H9 (cell line): ENCODE results near the gene SLC36A2. TPM values are rescaled to one million over a fixed set of nuclear protein-coding genes. Genes with fewer than 3 reads are reported as not detected.

Experiments used
- DNase-seq: peaks from one replicate; pipeline ENCODE4 v3.0.0-alpha.2; 2017
- H2AFZ ChIP-seq: one replicate; pipeline ENCODE4 v1.6.1; 2013; ENCODE audit warnings: mild to moderate bottlenecking, low read length, control low read depth, moderate library complexity
- H2AK5ac ChIP-seq: 2 replicates; pipeline ENCODE4 v1.6.1; 2013; ENCODE audit warnings: low read length, control low read depth, mixed read lengths; ENCODE audit not compliant: insufficient read length
- H2BK120ac ChIP-seq: one replicate; pipeline ENCODE4 v1.6.1; 2013; ENCODE audit warnings: low read depth, mild to moderate bottlenecking, low read length, control low read depth, inconsistent platforms; ENCODE audit not compliant: poor library complexity, severe bottlenecking
- H2BK12ac ChIP-seq: 2 replicates; pipeline ENCODE4 v1.6.1; 2013; ENCODE audit warnings: low read length, control low read depth, mixed read lengths, low read depth; ENCODE audit not compliant: insufficient read length
- H2BK15ac ChIP-seq: 2 replicates; pipeline ENCODE4 v1.6.1; 2013; ENCODE audit warnings: low read depth, low read length, control low read depth
- H2BK20ac ChIP-seq: one replicate; pipeline ENCODE4 v1.6.1; 2013; ENCODE audit warnings: low read depth, mild to moderate bottlenecking, low read length, control low read depth, inconsistent platforms; ENCODE audit not compliant: poor library complexity, severe bottlenecking
- H2BK5ac ChIP-seq: 2 replicates; pipeline ENCODE4 v1.6.1; 2013; ENCODE audit warnings: low read length, control low read depth, mixed read lengths; ENCODE audit not compliant: insufficient read length
- H3K14ac ChIP-seq: 2 replicates; pipeline ENCODE4 v1.6.1; 2013; ENCODE audit warnings: low read length, control low read depth; ENCODE audit not compliant: insufficient read depth
- H3K18ac ChIP-seq: 2 replicates; pipeline ENCODE4 v1.6.1; 2013; ENCODE audit warnings: low read depth, mild to moderate bottlenecking, mixed read lengths, low read length, control low read depth; ENCODE audit not compliant: insufficient read length
- H3K23ac ChIP-seq: 2 replicates; pipeline ENCODE4 v1.6.1; 2013; ENCODE audit warnings: low read length, control low read depth, mixed read lengths, low read depth; ENCODE audit not compliant: insufficient read length
- H3K23me2 ChIP-seq: 2 replicates; pipeline ENCODE4 v1.6.1; 2013; ENCODE audit warnings: low read depth, mild to moderate bottlenecking, mixed read lengths, low read length, control low read depth; ENCODE audit not compliant: insufficient read length, poor library complexity, severe bottlenecking
- H3K27ac ChIP-seq: 2 replicates; pipeline ENCODE4 v1.5.1; 2013; ENCODE audit warnings: low read length, control low read depth, mixed read lengths, low read depth; ENCODE audit not compliant: insufficient read length
- H3K27me3 ChIP-seq: 2 replicates; pipeline ENCODE4 v1.6.1; 2013; ENCODE audit warnings: low read length, control low read depth, inconsistent platforms; ENCODE audit not compliant: insufficient read depth
- H3K4ac ChIP-seq: 2 replicates; pipeline ENCODE4 v1.6.1; 2013; ENCODE audit warnings: low read depth, mild to moderate bottlenecking, control low read depth, inconsistent platforms, low read length, moderate library complexity
- H3K4me1 ChIP-seq: 2 replicates; pipeline ENCODE4 v1.6.1; 2013; ENCODE audit warnings: low read length, control low read depth, inconsistent platforms; ENCODE audit not compliant: insufficient read depth
- H3K4me2 ChIP-seq: 2 replicates; pipeline ENCODE4 v1.6.1; 2013; ENCODE audit warnings: low read length, control low read depth, mixed read lengths; ENCODE audit not compliant: insufficient read length, insufficient read depth
- H3K56ac ChIP-seq: 2 replicates; pipeline ENCODE4 v1.6.1; 2013; ENCODE audit warnings: low read depth, mild to moderate bottlenecking, mixed read lengths, low read length, control low read depth; ENCODE audit not compliant: insufficient read length
- H3K79me1 ChIP-seq: 2 replicates; pipeline ENCODE4 v1.6.1; 2013; ENCODE audit warnings: low read depth, mild to moderate bottlenecking, moderate library complexity, low read length, control low read depth, inconsistent platforms; ENCODE audit not compliant: insufficient read depth, poor library complexity, severe bottlenecking
- H3K79me2 ChIP-seq: 2 replicates; pipeline ENCODE4 v1.6.1; 2013; ENCODE audit warnings: low read length, control low read depth, inconsistent platforms; ENCODE audit not compliant: insufficient read depth
- H3K9ac ChIP-seq: 2 replicates; pipeline ENCODE4 v1.6.1; 2013; ENCODE audit warnings: low read length, control low read depth, mixed read lengths; ENCODE audit not compliant: insufficient read length; ENCODE audit errors: extremely low read depth
- H3K9me3 ChIP-seq: one replicate; pipeline ENCODE4 v1.6.1; 2013; ENCODE audit warnings: low read depth, low read length, inconsistent platforms; ENCODE audit not compliant: control insufficient read depth
- H3T11ph ChIP-seq: one replicate; pipeline ENCODE4 v1.6.1; 2013; ENCODE audit warnings: mild to moderate bottlenecking, low read length, control low read depth, inconsistent platforms
- H4K20me1 ChIP-seq: one replicate; pipeline ENCODE4 v1.6.1; 2013; ENCODE audit not compliant: control insufficient read depth, insufficient read length, insufficient read depth
- H4K5ac ChIP-seq: 2 replicates; pipeline ENCODE4 v1.6.1; 2013; ENCODE audit warnings: low read depth, mild to moderate bottlenecking, mixed read lengths, low read length, control low read depth; ENCODE audit not compliant: insufficient read length
- H4K8ac ChIP-seq: replicated peaks from 2 replicates; pipeline ENCODE4 v1.6.1; 2013; ENCODE audit warnings: low read length, control low read depth, mixed read lengths, low read depth; ENCODE audit not compliant: insufficient read length
- H4K91ac ChIP-seq: 2 replicates; pipeline ENCODE4 v1.6.1; 2013; ENCODE audit warnings: low read depth, mild to moderate bottlenecking, moderate library complexity, mixed read lengths, low read length, control low read depth; ENCODE audit not compliant: insufficient read length
- H3K27ac Mint-ChIP-seq, 3 experiments: 2 replicates in 2 of 3; 3 replicates in 1 of 3; pipeline ENCODE4 v1.8.0; 2020 to 2021; ENCODE audit warnings: mixed read lengths in 3 of 3, mild to moderate bottlenecking in 1 of 3, moderate library complexity in 1 of 3
- H3K27me3 Mint-ChIP-seq: 2 replicates; pipeline ENCODE4 v1.8.0; 2021; ENCODE audit warnings: low read depth, mild to moderate bottlenecking, moderate library complexity, mixed read lengths
- H3K36me3 Mint-ChIP-seq, 3 experiments: 2 replicates in 2 of 3; 3 replicates in 1 of 3; pipeline ENCODE4 v1.8.0; 2020 to 2021; ENCODE audit warnings: low read depth in 3 of 3, mixed read lengths in 3 of 3; ENCODE audit not compliant: insufficient read depth in 1 of 3
- H3K4me1 Mint-ChIP-seq, 2 experiments: 2 replicates each; pipeline ENCODE4 v1.8.0; 2020; ENCODE audit warnings: mixed read lengths in 2 of 2
- H3K4me3 Mint-ChIP-seq, 2 experiments: 2 replicates in 1 of 2; 3 replicates in 1 of 2; pipeline ENCODE4 v1.8.0; 2020 to 2021; ENCODE audit warnings: mild to moderate bottlenecking in 2 of 2, mixed read lengths in 2 of 2, moderate library complexity in 1 of 2
- H3K9me3 Mint-ChIP-seq, 2 experiments: 2 replicates in 1 of 2; 3 replicates in 1 of 2; pipeline ENCODE4 v1.8.0; 2020; ENCODE audit warnings: mild to moderate bottlenecking in 2 of 2, mixed read lengths in 2 of 2, moderate library complexity in 1 of 2
- WGBS: extraction: QIAGEN DNeasy Blood & Tissue Kit; methylation state at CpG from one replicate; pipeline ENCODE4 v1.1.7; 2013; ENCODE audit warnings: missing lambda C conversion rate, low lambda C conversion rate, mixed read lengths; ENCODE audit not compliant: insufficient read length; ENCODE audit errors: extremely low coverage; 5-methylcytosine and 5-hydroxymethylcytosine counted together
- total RNA-seq: library from RNA; stranded (reverse); gene quantifications from 2 replicates; pipeline ENCODE4 v1.2.1, GENCODE V29; 2021
- TF ChIP-seq, protein P1 (sequence below): fragments of 200-600 bp; sonication (generic); conservative IDR thresholded peaks from 3 replicates; pipeline ENCODE4 v1.8.0; 2021; ENCODE audit warnings: antibody characterized with exemption, mild to moderate bottlenecking

The SLC36A2 gene
- total RNA-seq, 1 experiment from 2014 or later: 0.15 TPM

DNA sequence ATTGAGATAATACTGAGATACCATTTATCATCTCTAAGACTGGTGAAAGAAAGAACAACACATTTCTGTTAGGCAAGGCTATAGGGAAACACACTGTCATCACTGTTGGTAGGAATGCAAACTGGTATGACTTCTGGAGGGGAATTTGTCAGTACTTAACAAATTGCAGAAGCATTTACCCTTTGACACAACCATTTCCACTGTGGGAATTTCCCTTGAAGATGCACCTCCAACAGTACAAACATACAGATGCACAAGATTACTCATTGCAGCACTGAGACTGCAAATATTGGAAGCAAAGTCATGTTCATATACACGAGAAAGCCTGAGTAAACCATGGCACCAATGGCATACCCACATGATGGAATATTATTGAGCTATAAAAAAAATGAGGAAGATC is 76.8 kb downstream of the SLC36A2 start:
- Histone ChIP-seq H3K4me1 (no peaks in the 10 kb centered on the region), H3K18ac (no peak overlapping the region), H3K27me3 (no peaks in the 10 kb centered on the region), H3K79me2 (no peaks in the 10 kb centered on the region), H4K8ac (no peak overlapping the region), H3K79me1 (no peaks in the 10 kb centered on the region), H3K56ac (no peak overlapping the region), H2AK5ac (no peak overlapping the region), H3K27ac (no peak overlapping the region), H3K4me2 (no peak overlapping the region), H4K20me1 (no peaks in the 10 kb centered on the region), H2BK20ac (no peak overlapping the region), H3K9me3 (no peaks in the 10 kb centered on the region), H3K9ac (no peak overlapping the region), H3K14ac (no peak overlapping the region), H2BK15ac (no peak overlapping the region), H3K4ac (no peak overlapping the region), H2BK12ac (no peak overlapping the region), H2BK5ac (no peak overlapping the region), H4K5ac (no peak overlapping the region), H3K23me2 (no peaks in the 10 kb centered on the region), H4K91ac (no peak overlapping the region), H2AFZ (no peak overlapping the region), H3T11ph (no peak overlapping the region), H2BK120ac (no peak overlapping the region), H3K23ac (no peak overlapping the region)
- Mint-ChIP-seq H3K9me3 (no peaks in the 10 kb centered on the region), H3K4me1 (peaks cover 0 to 2% of the 10 kb centered on the region in 2 experiments; a peak in 1 of 4 replicates), H3K27me3 (peaks cover 1% of the 10 kb centered on the region; the same call in 1 of the 2 replicates), H3K4me3 (no peak overlapping the region), H3K27ac (no peak overlapping the region), H3K36me3 (peaks cover 11 to 25% (median 15%) of the 10 kb centered on the region in 3 experiments; a peak in 6 of 7 replicates)
- no CpG with 5 or more reads among the region's 1 CpG for WGBS
- no peak for DNase-seq
- TF ChIP-seq, protein P1, sequence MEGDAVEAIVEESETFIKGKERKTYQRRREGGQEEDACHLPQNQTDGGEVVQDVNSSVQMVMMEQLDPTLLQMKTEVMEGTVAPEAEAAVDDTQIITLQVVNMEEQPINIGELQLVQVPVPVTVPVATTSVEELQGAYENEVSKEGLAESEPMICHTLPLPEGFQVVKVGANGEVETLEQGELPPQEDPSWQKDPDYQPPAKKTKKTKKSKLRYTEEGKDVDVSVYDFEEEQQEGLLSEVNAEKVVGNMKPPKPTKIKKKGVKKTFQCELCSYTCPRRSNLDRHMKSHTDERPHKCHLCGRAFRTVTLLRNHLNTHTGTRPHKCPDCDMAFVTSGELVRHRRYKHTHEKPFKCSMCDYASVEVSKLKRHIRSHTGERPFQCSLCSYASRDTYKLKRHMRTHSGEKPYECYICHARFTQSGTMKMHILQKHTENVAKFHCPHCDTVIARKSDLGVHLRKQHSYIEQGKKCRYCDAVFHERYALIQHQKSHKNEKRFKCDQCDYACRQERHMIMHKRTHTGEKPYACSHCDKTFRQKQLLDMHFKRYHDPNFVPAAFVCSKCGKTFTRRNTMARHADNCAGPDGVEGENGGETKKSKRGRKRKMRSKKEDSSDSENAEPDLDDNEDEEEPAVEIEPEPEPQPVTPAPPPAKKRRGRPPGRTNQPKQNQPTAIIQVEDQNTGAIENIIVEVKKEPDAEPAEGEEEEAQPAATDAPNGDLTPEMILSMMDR: no peak
